ENCODE measurements around the gene GALNT10. TPM values are rescaled to one million over a fixed set of nuclear protein-coding genes. Genes with fewer than 3 reads are reported as not detected.

The GALNT10 gene
- polyA plus RNA-seq, 2 of the 4 experiments (the other 2 are of a cell fraction): 110 to 156 TPM

- no peak overlapping the region for H3K4me2 ChIP-seq
- FAIRE-seq (no peak), DNase-seq (ENCODE audit: low read depth in 1 of 2, low spot score in 1 of 2) (no peak), ATAC-seq (no peak)
- 86% methylated on average over 6 of the region's 6 CpGs for WGBS (ENCODE audit: missing lambda C conversion rate)
- no peak overlapping the region for H3K4me3 ChIP-seq
- no peaks in the 10 kb centered on the region for H3K9me3 ChIP-seq
- H3K4me1 ChIP-seq: no peaks in the 10 kb centered on the region
- ChIA-PET CTCF (interaction anchor here (0.7 to 1.5 kb wide), 4 partner anchors 12 to 71 kb away, joined by 3 to 6 read pairs (median 3); no protein-coding TSS in a partner anchor), POLR2A (no interaction called here)
- no peak for TF ChIP-seq MAFK (IDR thresholded peaks at IDR 0.05; ENCODE audit: partially characterized antibody)
- TF ChIP-seq JUN (IDR thresholded peaks at IDR 0.05): no peak
- TF ChIP-seq, protein P1, sequence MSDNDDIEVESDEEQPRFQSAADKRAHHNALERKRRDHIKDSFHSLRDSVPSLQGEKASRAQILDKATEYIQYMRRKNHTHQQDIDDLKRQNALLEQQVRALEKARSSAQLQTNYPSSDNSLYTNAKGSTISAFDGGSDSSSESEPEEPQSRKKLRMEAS (IDR thresholded peaks at IDR 0.05): no peak
- no peak for TF ChIP-seq SREBF2 (IDR thresholded peaks at IDR 0.05)
- no peak for TF ChIP-seq EHMT2 (IDR thresholded peaks at IDR 0.05; ENCODE audit: low read depth)
- no peak for TF ChIP-seq E2F6 (IDR thresholded peaks at IDR 0.05; ENCODE audit: borderline replicate concordance, low read depth)
- TF ChIP-seq ZNF302 (CRISPR knock-in tag; IDR thresholded peaks at IDR 0.05): no peak
- no peak overlapping the region for H3K27ac ChIP-seq
These were observed 144.0 kb downstream of the GALNT10 start for GRCh38 chr5:154334406-154335064.

GRCh38 chr5:154335065-154335448 is 144.5 kb downstream of the GALNT10 start:
- H3K9me3 ChIP-seq: no peaks in the 10 kb centered on the region
- CTCF ChIA-PET: interaction anchor here (0.7 to 1.5 kb wide), 3 partner anchors 13 to 70 kb away, joined by 3 to 6 read pairs (median 3); no protein-coding TSS in a partner anchor
- no peak for ATAC-seq
- H3K27ac ChIP-seq: no peak overlapping the region
- DNase-seq (ENCODE audit: low read depth in 1 of 2, low spot score in 1 of 2): no peak
- 94% methylated on average over 5 of the region's 5 CpGs for WGBS (ENCODE audit: missing lambda C conversion rate)
- TF ChIP-seq RAD21 (conservative IDR thresholded peaks at IDR 0.05 in 1 of 2, IDR thresholded peaks at IDR 0.05 in 1 of 2) (no peak), MAZ (IDR thresholded peaks at IDR 0.05; ENCODE audit: borderline replicate concordance, low read depth, low read length) (no peak), SREBF2 (IDR thresholded peaks at IDR 0.05) (no peak), HOXB5 (CRISPR knock-in tag; IDR thresholded peaks at IDR 0.05) (no peak)
- TF ChIP-seq, protein P2, sequence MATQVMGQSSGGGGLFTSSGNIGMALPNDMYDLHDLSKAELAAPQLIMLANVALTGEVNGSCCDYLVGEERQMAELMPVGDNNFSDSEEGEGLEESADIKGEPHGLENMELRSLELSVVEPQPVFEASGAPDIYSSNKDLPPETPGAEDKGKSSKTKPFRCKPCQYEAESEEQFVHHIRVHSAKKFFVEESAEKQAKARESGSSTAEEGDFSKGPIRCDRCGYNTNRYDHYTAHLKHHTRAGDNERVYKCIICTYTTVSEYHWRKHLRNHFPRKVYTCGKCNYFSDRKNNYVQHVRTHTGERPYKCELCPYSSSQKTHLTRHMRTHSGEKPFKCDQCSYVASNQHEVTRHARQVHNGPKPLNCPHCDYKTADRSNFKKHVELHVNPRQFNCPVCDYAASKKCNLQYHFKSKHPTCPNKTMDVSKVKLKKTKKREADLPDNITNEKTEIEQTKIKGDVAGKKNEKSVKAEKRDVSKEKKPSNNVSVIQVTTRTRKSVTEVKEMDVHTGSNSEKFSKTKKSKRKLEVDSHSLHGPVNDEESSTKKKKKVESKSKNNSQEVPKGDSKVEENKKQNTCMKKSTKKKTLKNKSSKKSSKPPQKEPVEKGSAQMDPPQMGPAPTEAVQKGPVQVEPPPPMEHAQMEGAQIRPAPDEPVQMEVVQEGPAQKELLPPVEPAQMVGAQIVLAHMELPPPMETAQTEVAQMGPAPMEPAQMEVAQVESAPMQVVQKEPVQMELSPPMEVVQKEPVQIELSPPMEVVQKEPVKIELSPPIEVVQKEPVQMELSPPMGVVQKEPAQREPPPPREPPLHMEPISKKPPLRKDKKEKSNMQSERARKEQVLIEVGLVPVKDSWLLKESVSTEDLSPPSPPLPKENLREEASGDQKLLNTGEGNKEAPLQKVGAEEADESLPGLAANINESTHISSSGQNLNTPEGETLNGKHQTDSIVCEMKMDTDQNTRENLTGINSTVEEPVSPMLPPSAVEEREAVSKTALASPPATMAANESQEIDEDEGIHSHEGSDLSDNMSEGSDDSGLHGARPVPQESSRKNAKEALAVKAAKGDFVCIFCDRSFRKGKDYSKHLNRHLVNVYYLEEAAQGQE (IDR thresholded peaks at IDR 0.05): no peak
- no peak for FAIRE-seq
- no peak overlapping the region for H3K4me2 ChIP-seq
- H3K4me3 ChIP-seq: no peak overlapping the region
- POLR2A ChIA-PET: no interaction called here
- no peaks in the 10 kb centered on the region for H3K4me1 ChIP-seq

DNA sequence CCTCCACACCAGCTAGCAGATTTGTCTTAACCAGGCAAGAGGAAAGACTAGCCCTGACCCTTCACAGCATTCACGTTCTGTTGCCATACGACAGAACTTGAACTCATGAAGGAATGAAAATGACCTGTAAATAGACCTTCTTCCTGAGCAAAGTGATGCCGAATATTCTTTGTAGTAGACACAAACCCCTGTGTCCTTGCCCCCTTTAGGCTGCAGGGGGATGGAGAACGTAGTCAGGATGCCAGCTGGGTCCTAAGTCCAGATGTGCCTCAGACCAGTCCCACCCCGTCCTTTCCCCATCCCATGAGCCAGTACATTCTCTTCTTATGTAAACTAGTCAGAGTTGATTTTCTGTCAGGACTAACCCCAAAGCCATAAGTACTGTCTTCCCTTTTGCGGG is 151.1 kb downstream of the GALNT10 start:
- H3K4me1 ChIP-seq: peaks cover 8% of the 10 kb centered on the region
- FAIRE-seq: no peak
- no peak for DNase-seq (ENCODE audit: low read depth in 1 of 2, low spot score in 1 of 2)
- no peaks in the 10 kb centered on the region for H3K9me3 ChIP-seq
- ChIA-PET POLR2A (no interaction called here), CTCF (no interaction called here)
- H3K4me3 ChIP-seq: no peak overlapping the region
- H3K27ac ChIP-seq: no peak overlapping the region
- ATAC-seq: peak; percentile 22 to 30; a peak in 3 of 6 replicates
- no peak overlapping the region for H3K4me2 ChIP-seq
- 91% methylated on average over 6 of the region's 6 CpGs for WGBS (ENCODE audit: missing lambda C conversion rate)
- TF ChIP-seq NPAS2 (CRISPR knock-in tag; IDR thresholded peaks at IDR 0.05; ENCODE audit: borderline replicate concordance) (no peak), EP300 (IDR thresholded peaks at IDR 0.05) (no peak), CHD2 (IDR thresholded peaks at IDR 0.05; ENCODE audit: low read length, partially characterized antibody) (no peak), HDAC2 (IDR thresholded peaks at IDR 0.05) (no peak), TP53 (CRISPR knock-in tag; IDR thresholded peaks at IDR 0.05) (no peak), RAD21 (conservative IDR thresholded peaks at IDR 0.05 in 1 of 2, IDR thresholded peaks at IDR 0.05 in 1 of 2) (no peak), CHD4 (IDR thresholded peaks at IDR 0.05; ENCODE audit: borderline replicate concordance) (no peak), GATA3 (IDR thresholded peaks at IDR 0.05; ENCODE audit: borderline replicate concordance) (no peak), EHF (CRISPR knock-in tag; IDR thresholded peaks at IDR 0.05) (no peak), SMC3 (IDR thresholded peaks at IDR 0.05) (no peak), KDM5A (IDR thresholded peaks at IDR 0.05) (no peak), FOSL2 (IDR thresholded peaks at IDR 0.05) (no peak), FOSL2 (CRISPR knock-in tag; IDR thresholded peaks at IDR 0.05) (no peak), USF2 (IDR thresholded peaks at IDR 0.05) (no peak), MYC (IDR thresholded peaks at IDR 0.05; ENCODE audit: borderline replicate concordance, low read length) (no peak), JUN (IDR thresholded peaks at IDR 0.05) (no peak)
- TF ChIP-seq, protein P1 (IDR thresholded peaks at IDR 0.05): no peak
